ENCODE data around the gene KLHL9.
A peak's percentile ranks its signal among the peaks of the same experiment; 100 is the strongest.
"Not testable (repeated sequence)": the region's sequence is repeated elsewhere in the genome, so short reads cannot be mapped to it uniquely, and the experiment has no call there.

The KLHL9 gene, protein sequence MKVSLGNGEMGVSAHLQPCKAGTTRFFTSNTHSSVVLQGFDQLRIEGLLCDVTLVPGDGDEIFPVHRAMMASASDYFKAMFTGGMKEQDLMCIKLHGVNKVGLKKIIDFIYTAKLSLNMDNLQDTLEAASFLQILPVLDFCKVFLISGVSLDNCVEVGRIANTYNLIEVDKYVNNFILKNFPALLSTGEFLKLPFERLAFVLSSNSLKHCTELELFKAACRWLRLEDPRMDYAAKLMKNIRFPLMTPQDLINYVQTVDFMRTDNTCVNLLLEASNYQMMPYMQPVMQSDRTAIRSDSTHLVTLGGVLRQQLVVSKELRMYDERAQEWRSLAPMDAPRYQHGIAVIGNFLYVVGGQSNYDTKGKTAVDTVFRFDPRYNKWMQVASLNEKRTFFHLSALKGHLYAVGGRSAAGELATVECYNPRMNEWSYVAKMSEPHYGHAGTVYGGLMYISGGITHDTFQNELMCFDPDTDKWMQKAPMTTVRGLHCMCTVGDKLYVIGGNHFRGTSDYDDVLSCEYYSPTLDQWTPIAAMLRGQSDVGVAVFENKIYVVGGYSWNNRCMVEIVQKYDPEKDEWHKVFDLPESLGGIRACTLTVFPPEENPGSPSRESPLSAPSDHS

DNA sequence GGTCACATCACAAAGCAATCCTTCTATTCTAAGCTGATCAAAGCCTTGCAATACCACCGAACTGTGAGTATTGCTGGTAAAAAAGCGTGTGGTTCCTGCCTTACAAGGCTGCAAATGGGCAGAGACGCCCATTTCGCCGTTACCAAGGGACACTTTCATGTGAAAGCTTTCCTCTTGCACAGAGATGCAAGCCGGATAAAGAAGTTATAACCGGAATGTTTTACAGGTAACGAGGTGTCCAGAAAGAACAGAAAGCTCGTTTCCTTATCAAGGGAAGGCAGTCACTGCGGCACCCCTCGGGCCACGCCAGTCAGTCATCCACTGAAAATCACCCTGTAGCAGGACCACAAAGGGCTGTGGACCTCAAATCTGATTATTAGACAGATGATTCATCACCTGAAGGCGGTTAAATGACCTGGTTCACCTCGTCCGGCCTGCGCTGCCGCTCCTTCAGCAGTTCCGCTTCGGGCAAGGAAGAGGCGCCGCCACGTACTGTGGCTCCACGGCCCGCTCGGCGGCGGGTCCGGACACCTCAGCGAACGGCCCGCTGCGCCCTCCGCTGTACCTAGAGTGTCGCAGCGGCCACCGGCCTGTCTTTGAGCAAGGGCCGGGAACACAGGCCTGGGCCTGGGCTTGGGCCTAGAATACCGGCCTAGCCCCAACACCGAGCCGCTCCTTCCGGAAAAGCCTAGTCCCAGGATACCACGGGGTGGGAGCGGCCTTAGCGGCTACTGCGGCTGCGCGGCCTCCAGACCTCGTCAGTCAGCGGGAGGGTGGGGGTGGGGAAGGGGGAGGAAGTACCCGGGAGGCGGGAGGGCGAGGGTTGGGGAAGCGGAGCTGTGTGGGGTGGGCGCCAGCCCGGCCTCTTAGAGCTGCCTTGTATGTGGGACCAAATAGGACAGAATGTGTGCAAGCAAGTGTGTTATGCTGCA is at the start of gene KLHL9:
Gene KLHL9, minus strand, starts transcription at position 704 of the 932 bp plus-strand sequence. Its CDS starts 545 bp downstream, at position 159.
- H3K4me3 Mint-ChIP-seq = peak within 1 kb of the TSS; percentile 93
- peaks cover 56% of the 10 kb centered on the region for H3K4me1 Mint-ChIP-seq (ENCODE audit: low read depth)
- H3K9me3 Mint-ChIP-seq = no peaks in the 10 kb centered on the region
- H3K27ac Mint-ChIP-seq = peak within 1 kb of the TSS; percentile 87
- peaks cover 34% of the 10 kb centered on the region for H3K36me3 Mint-ChIP-seq (ENCODE audit: low read depth)
- H3K27me3 Mint-ChIP-seq = no peaks in the 10 kb centered on the region

DNA sequence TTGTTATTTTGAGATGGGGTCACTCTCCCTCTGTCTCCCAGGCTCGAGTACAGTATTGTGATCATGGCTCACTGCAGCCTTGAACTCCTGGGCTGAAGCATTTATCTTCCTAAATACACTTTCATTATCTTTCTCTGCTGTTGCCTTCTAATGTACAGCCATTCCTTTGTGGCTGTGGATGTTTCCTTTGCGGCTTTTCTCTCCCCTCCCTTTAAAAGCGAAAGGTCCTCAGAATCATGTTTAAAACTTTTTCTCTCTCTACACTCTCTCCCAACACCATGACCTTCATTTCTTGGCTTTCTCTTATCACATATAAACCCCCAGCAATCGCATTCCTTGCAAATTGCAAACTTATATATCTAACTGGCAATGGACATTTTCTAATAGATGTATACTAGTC is 48.4 kb upstream of the KLHL9 start:
- no peaks in the 10 kb centered on the region for H3K9me3 Mint-ChIP-seq
- H3K27ac Mint-ChIP-seq = no peak overlapping the region
- H3K4me3 Mint-ChIP-seq = no peak overlapping the region
- H3K36me3 Mint-ChIP-seq (ENCODE audit: low read depth) = no peaks in the 10 kb centered on the region
- peaks cover 52% of the 10 kb centered on the region for H3K27me3 Mint-ChIP-seq
- H3K4me1 Mint-ChIP-seq (ENCODE audit: low read depth) = peaks cover 20% of the 10 kb centered on the region

DNA sequence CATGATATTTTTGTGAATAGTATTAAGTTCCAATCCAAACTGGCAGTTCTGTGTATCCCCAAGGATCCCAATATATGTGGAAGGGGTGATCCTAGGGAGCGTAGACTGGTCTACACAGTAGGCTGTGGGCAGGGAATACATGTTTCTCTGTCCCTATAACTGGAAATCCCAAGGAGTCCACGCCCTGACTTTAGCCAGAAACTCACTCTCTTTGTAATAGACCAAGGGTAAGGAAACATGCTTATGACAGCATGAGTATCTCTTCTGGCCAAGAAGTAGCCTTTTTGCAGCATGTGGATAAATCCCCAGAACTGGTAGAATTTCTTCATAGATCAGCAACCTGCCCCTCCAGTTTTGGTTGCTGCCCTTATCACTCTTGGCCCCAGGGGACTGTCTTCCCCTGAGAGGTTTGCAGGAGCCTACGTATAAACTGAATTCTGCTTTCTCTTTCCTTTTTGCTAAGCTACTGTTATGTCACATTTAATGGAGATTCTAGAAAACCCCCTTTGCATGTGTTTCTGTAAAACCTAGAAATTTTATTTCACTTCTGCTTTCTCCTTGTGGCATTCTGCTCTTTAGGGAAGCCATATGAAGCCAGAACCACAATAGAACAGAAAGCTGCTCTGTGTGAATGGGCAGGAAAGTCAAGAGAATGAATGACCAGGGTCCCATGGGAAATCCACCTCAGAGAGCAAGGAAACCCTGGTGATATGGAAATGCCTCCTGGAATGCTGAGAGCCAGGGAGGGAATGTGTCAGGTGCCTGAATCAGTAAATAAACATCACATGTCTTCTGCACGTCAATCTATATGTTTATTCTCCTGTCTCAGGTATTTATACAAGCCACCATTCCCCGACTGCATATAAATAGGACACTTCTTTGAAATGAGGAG is 46.5 kb upstream of the KLHL9 start:
- H3K4me1 Mint-ChIP-seq (ENCODE audit: low read depth) = peaks cover 20% of the 10 kb centered on the region
- no peaks in the 10 kb centered on the region for H3K36me3 Mint-ChIP-seq (ENCODE audit: low read depth)
- no peaks in the 10 kb centered on the region for H3K9me3 Mint-ChIP-seq
- H3K4me3 Mint-ChIP-seq = no peak overlapping the region
- peaks cover 50% of the 10 kb centered on the region for H3K27me3 Mint-ChIP-seq
- H3K27ac Mint-ChIP-seq = no peak overlapping the region

DNA sequence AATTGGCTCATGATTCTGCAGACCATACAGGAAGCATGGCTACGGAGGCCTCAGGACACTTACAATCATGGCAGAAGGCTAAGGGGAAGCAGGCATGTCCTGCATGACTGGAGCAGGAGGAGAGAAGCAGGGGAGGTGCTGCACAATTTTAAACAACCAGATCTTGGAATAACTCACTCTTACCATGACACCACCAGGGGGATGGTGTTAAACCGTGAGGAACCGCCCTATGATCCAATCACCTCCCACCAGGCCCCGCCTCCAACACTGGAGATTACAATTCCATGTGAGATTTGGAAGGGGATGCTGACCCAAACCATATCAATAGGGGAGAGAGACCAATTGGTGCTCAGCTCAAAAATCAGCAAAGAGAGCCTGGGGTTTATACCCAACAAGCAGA is 36.3 kb upstream of the KLHL9 start:
- not testable (repeated sequence) for H3K36me3 Mint-ChIP-seq (ENCODE audit: low read depth); H3K4me3 Mint-ChIP-seq; H3K9me3 Mint-ChIP-seq; H3K27ac Mint-ChIP-seq; H3K4me1 Mint-ChIP-seq (ENCODE audit: low read depth)
- peaks cover 27% of the 10 kb centered on the region for H3K27me3 Mint-ChIP-seq

DNA sequence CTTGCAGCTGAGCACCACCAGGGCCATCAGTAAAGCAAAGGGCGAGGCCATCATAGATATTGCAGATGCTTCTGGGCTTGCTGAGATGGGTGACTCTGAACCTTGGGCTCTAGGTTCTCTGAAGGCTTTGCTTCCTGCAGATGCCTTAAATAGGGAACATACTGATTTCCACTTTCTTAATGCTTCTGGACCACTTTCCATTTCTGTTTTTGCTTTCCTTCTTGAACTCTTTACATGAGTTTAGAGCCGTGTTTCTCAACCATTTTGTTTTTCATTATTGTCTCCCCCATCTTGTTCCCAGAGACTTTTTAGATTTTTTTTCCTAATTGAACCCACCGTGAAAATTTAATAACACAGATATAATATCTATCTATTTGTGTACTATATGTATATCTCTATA is 32.8 kb upstream of the KLHL9 start, which contains the start of gene IFNA13:
Gene IFNA13, minus strand, starts transcription at position 101 of the 400 bp plus-strand sequence. Its CDS starts 47 bp downstream, at position 54.
- Mint-ChIP-seq H3K36me3 (ENCODE audit: low read depth) (no peaks in the 10 kb centered on the region), H3K4me1 (ENCODE audit: low read depth) (no peaks in the 10 kb centered on the region), H3K9me3 (no peaks in the 10 kb centered on the region), H3K27me3 (peaks cover 33% of the 10 kb centered on the region), H3K4me3 (no peak within 1 kb of the TSS), H3K27ac (no peak within 1 kb of the TSS)

DNA sequence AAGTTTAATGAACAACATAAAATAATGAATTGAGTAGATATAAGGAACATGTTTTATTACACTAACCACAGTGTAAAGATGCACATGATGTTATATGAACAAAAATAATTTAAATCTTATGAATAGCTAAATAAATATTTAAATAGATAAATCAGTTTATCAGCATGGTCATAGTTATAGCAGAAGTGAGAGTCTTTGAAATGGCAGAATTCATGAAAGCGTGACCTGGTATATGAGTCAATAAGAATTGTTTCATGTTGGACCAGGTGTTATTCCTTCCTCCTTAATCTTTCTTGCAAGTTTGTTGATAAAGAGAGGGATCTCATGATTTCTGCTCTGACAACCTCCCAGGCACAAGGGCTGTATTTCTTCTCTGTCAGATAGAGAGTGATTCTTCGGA is 32.0 kb upstream of the KLHL9 start:
- H3K4me1 Mint-ChIP-seq (ENCODE audit: low read depth); H3K9me3 Mint-ChIP-seq; H3K27ac Mint-ChIP-seq; H3K4me3 Mint-ChIP-seq; H3K36me3 Mint-ChIP-seq (ENCODE audit: low read depth): not testable (repeated sequence)
- peaks cover 29% of the 10 kb centered on the region for H3K27me3 Mint-ChIP-seq

DNA sequence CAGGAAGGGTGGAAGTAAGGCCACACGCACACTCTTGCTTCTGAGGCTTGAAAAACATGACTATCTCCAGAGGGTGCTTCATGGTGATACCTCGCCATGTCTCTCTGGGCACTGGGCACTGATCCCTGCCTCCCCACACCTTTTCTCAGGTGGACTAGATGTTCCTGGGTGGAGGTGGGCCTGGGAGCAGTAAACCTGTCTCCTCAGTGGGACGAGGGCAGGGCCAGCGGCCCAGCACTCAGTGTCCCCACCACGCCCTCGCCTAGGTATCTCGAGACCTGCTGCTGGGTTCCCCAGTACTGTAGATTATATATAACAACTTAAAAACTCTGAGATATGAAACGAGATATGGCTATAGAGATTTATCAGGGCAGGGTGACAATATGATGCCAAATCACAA is 27.1 kb upstream of the KLHL9 start:
- no peak overlapping the region for H3K4me3 Mint-ChIP-seq
- H3K4me1 Mint-ChIP-seq (ENCODE audit: low read depth) = peaks cover 16% of the 10 kb centered on the region
- peaks cover 25% of the 10 kb centered on the region for H3K27me3 Mint-ChIP-seq
- H3K9me3 Mint-ChIP-seq = no peaks in the 10 kb centered on the region
- H3K27ac Mint-ChIP-seq = no peak overlapping the region
- H3K36me3 Mint-ChIP-seq (ENCODE audit: low read depth) = no peaks in the 10 kb centered on the region

DNA sequence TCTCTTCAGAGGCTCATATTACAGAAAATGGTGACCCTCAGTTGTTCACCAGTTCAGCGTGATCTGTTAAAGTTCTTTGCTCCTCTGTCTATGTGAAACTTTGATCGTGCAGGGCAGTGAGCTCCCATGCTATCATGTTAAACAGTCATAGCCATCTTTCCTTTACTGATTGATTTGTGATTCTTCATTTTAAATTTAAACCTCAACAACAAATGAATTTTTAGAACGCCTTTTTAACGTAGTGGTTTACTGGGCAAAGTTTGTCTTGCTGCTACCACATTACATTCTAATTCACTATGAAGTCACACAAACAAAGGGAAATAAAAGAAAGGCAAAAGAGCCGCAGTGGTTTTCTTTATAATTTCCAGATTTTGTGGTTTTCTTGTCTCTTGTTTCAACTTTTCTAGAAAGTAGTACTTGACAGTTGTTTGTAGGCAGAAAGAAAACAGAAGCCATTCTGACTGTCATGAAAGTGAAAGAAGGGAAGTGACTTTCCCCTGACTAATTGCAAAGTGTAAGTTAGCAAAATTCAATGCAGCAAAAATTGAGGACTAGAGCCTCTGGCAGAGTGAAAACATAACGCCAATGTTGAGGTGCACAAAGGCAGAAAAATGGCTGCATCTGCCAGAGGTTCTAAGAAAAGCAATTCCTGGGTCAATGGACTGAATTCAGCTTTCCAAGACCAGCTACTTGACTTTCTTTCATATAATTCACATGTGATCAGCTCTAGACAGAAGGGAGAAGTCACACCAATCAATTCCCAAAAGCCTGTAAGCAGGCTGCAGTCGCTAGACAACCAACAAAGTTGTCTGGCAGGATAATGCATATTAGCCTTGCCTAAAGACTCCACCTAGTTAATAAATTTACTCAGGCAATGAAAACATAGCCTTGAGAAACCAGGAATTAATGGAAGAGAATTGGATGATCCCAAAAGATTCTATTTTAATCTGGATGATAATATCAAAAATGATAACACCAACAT is 22.6 kb upstream of the KLHL9 start:
- peaks cover 21% of the 10 kb centered on the region for H3K4me1 Mint-ChIP-seq (ENCODE audit: low read depth)
- no peaks in the 10 kb centered on the region for H3K36me3 Mint-ChIP-seq (ENCODE audit: low read depth)
- H3K4me3 Mint-ChIP-seq = peak overlapping the region; percentile 62
- peaks cover 5% of the 10 kb centered on the region for H3K9me3 Mint-ChIP-seq
- peak overlapping the region; percentile 59 for H3K27ac Mint-ChIP-seq
- peaks cover 15% of the 10 kb centered on the region for H3K27me3 Mint-ChIP-seq

DNA sequence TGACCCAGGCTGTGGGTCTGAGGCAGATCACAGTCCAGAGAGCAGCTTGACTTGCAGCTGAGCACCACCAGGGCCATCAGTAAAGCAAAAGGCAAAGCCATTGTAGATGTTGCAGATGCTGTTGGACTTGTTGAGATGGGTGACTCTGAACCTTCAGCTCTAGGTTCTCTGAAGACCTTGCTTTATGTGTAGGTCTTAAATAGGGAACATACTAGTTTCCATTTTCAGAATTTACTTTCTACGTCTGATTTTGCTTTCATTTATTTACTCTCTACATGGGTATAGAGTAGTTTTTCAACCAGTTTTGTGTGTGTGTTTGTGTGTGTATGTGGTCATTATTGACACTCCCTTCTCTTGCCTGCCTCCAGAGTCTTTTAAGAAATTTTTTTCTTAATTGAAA is 15.6 kb upstream of the KLHL9 start, which contains the start of gene IFNA6:
Gene IFNA6, minus strand, starts transcription at position 101 of the 400 bp plus-strand sequence. Its CDS starts 0 bp downstream, at position 101.
- Mint-ChIP-seq H3K36me3 (ENCODE audit: low read depth) (no peaks in the 10 kb centered on the region), H3K9me3 (peaks cover 5% of the 10 kb centered on the region), H3K27me3 (peaks cover 30% of the 10 kb centered on the region), H3K4me3 (no peak within 1 kb of the TSS), H3K4me1 (ENCODE audit: low read depth) (no peaks in the 10 kb centered on the region), H3K27ac (no peak within 1 kb of the TSS)

DNA sequence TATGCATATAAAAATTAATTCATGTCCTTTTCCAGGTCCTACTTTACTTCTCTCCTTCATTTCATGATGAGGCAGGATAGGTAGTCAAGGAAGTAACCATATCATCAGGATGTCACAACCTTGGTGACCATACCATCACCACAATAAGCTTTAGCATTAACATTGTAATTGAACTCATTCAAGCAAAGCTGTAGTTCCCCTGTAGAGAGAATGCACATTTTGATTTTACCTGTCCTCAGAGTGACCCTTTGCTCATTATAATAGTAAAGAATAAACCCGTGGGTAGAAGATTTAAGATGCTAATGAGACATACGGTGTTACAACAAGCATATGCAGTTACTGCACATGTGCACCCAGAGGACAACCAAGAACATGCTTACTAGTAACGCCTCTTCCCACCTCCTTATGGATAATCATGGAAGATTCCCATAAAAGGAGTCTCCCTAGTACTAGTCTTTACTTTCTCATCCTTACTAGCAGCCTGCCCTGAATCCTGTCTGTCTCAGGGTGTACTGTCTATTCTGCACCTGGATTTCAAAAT is 13.3 kb upstream of the KLHL9 start:
- no peaks in the 10 kb centered on the region for H3K9me3 Mint-ChIP-seq
- no peaks in the 10 kb centered on the region for H3K36me3 Mint-ChIP-seq (ENCODE audit: low read depth)
- H3K27ac Mint-ChIP-seq = no peak overlapping the region
- no peaks in the 10 kb centered on the region for H3K4me1 Mint-ChIP-seq (ENCODE audit: low read depth)
- H3K4me3 Mint-ChIP-seq = no peak overlapping the region
- peaks cover 28% of the 10 kb centered on the region for H3K27me3 Mint-ChIP-seq

DNA sequence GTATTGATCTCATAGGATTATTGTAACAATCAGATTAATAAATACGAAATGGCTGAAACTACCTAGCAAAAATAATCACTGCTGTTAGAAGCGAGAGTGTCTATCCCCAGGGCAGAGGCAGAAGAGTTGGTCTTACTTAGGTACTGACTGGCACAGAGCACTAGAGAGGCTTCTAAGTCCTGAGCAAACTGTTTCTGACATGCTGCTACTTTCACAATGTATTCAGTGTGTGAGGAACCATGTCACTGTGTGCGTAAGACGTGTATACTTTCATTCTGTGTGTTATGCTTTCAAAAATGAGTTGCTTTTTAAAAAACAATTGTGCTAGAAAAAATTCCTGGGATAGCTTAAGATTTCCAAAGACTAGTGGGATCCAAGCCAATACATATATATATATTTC is 5.5 kb upstream of the KLHL9 start:
- Mint-ChIP-seq H3K4me3 (no peak overlapping the region), H3K27ac (no peak overlapping the region), H3K27me3 (peaks cover 20% of the 10 kb centered on the region), H3K36me3 (ENCODE audit: low read depth) (no peaks in the 10 kb centered on the region), H3K9me3 (no peaks in the 10 kb centered on the region), H3K4me1 (ENCODE audit: low read depth) (peaks cover 6% of the 10 kb centered on the region)

DNA sequence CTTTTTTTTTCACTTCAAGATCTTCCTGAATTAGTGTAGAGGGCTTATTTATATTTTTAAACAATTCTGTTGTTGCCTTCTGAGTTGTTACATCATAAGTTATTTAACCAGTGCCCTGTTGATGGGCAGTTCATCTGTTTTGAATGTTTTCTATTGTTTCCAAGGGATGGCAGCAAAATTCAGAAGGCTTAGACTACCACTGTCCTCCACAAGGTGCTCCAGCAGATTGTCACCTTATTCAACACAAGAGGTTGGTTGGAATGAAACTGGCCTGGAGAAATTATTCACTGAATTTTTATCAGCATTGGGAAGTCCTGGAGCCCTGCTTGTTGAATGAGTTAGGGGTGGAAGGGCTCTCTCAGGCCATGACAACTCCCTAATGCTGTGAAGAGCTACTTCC is 1.3 kb upstream of the KLHL9 start:
- peaks cover 42% of the 10 kb centered on the region for H3K4me1 Mint-ChIP-seq (ENCODE audit: low read depth)
- peaks cover 3% of the 10 kb centered on the region for H3K27me3 Mint-ChIP-seq
- peak overlapping the region; percentile 93 for H3K4me3 Mint-ChIP-seq
- H3K36me3 Mint-ChIP-seq (ENCODE audit: low read depth) = peaks cover 25% of the 10 kb centered on the region
- H3K9me3 Mint-ChIP-seq = no peaks in the 10 kb centered on the region
- H3K27ac Mint-ChIP-seq = peak overlapping the region; percentile 41

DNA sequence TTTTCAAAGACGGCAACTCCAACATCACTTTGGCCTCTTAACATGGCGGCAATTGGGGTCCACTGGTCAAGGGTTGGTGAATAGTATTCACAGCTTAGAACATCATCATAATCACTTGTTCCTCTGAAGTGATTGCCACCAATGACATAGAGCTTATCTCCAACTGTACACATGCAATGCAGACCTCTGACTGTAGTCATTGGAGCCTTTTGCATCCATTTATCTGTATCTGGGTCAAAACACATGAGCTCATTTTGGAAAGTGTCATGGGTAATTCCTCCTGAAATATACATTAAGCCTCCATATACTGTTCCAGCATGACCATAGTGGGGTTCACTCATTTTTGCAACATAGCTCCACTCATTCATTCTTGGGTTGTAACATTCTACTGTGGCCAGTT is 2.0 kb downstream of the KLHL9 start:
- no peak overlapping the region for H3K27ac Mint-ChIP-seq
- no peaks in the 10 kb centered on the region for H3K9me3 Mint-ChIP-seq
- peaks cover 38% of the 10 kb centered on the region for H3K36me3 Mint-ChIP-seq (ENCODE audit: low read depth)
- H3K27me3 Mint-ChIP-seq = no peaks in the 10 kb centered on the region
- H3K4me1 Mint-ChIP-seq (ENCODE audit: low read depth) = peaks cover 68% of the 10 kb centered on the region
- H3K4me3 Mint-ChIP-seq = peak overlapping the region; percentile 93
